T-helper 2 cell (primary cell): Measurements from ENCODE around the gene GPR12.

ENCODE experiments used
- DNase-seq, 5 experiments: peaks; one replicate each; pipeline versions ENCODE4 v3.0.0 to v3.0.0-alpha.2; 2012 to 2022
- total RNA-seq, 2 donors: gene quantifications; one replicate each; lab custom pipeline; 2026; lab: John Stamatoyannopoulos, UW

Gene GPR12, protein sequence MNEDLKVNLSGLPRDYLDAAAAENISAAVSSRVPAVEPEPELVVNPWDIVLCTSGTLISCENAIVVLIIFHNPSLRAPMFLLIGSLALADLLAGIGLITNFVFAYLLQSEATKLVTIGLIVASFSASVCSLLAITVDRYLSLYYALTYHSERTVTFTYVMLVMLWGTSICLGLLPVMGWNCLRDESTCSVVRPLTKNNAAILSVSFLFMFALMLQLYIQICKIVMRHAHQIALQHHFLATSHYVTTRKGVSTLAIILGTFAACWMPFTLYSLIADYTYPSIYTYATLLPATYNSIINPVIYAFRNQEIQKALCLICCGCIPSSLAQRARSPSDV
- total RNA-seq = 0 reads per million in 2 donors

DNA sequence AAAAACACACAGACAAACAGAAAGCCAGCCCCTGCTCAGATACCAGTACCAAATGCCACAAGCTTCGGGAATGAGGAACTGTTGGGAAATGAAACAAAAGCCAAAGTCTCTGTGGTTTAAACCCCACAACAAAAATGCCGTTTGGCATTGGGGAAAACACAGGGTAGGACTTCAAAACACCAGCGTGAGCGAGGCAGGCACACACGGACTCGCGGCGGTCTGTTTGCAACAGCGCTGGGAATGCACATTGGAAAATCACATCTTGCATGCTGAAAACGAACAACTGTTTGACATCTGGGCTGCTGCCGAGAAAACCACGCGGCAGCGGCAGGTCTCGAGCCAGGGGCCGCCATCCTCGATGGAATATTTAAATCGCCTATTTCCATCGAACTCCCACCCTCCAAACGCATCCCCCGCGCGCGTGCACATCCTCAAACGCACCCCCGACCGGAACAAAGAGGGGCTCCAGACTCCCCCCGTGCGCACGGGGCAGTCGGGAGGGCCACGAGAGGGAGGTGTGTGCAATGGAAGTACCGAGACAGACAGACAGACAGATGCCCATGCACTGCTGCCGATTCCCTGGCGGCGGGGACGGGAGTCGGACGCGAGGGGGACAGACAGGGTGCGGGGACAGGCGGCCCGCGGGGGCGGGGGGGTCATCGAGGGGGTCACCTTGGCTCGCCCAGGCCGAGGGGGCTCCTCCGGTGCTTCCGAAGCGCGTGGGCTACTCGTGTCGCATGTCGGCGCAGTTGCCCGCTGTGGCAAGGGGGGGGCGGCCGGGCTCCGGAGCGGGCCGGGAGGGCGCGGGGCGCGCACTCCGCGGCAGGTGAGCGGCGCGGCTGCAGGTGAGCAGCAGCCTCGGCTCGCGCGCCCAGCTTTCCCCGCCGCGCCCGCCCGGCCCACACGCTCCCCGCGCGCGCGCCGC lies at the start of gene GPR12:
GPR12 (minus strand) TSS at position 880 of the 925 bp plus-strand sequence. CDS start 959 bp downstream, outside the sequence.
- no peak for DNase-seq

DNA sequence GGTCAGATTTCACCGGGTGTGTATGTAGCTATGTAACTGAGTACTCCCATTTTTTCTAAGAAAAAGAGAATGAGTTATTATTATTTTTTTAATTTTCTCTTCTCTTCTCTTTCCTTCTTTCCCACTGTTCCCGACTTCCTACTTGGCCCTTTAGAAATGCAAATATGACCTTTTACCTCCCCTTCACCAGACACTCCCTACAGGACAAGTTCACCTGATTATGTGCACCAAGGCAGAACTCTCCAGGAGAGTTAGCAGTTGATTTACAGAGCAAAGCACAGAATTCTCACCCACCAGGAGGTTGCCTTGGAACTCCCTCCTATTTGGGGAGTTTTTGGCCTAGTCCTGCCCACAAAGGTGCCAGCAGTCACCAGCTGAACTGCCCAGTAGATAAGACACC lies 49.5 kb upstream of the GPR12 start:
- no peak for DNase-seq

DNA sequence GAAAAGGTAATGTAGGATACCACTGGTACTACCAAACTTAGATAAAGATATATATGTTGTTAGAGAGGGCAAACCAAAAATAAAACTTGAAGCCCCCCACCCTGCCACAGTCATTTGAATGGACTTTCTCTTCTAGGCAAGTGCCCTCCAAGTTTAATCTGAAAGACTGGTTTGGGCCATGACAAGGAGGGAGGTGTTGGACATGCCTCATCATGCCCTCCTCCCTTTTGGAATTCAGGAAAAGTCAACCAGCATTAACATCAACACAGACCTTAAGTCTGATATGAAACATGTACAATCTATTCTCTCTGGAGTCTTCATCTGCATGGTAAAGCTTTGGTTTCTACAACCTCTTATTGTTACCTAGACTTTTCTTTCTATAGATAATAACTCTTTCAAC lies 46.3 kb upstream of the GPR12 start:
- DNase-seq = no peak

- DNase-seq = no peak
Measured at GRCh38 chr13:26787961-26788360, 27.4 kb upstream of the GPR12 start.

DNA sequence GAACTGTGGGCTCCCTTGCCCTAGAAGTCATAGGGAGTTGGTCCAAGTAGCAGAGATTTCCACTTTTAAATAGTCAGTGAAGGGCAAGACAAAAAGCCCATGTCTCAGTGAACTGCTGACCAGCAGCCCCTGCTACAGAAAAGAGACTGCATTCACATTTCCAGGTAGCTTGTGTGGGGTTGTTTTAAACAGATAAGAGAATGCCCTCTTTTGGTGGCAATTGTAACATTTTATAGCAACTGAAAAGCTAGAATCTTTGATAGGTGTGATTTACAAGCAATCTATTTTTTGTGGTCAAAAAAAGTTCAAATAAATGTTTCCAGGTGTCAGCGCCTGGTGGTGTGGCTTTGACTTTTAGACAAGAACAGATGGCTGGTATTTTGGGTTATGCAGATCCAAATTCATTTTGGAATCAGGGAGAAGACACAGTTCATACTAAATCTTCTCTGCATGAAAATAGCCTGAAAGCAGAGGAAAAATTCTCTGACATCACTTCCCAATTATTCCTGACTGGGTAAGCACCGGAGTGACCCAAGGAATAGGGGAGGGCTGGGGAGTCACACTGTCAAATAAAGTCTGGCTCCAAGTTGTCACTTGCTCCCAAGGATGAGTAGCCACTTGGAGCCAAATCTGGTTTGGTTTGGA lies 26.2 kb upstream of the GPR12 start:
- DNase-seq = no peak

- peak in 3 of 5 experiments; percentile 23 to 63 (median 52) for DNase-seq
Measured at GRCh38 chr13:26785838-26786630, 25.4 kb upstream of the GPR12 start.

- DNase-seq = peak in 1 of 5 experiments; percentile 4
Measured at GRCh38 chr13:26784704-26785639, 24.4 kb upstream of the GPR12 start.

GRCh38 chr13:26780411-26780810 lies 19.8 kb upstream of the GPR12 start:
- no peak for DNase-seq

GRCh38 chr13:26779321-26779720 lies 18.7 kb upstream of the GPR12 start:
- DNase-seq = no peak

- DNase-seq = no peak
Measured at GRCh38 chr13:26772531-26772930, 11.9 kb upstream of the GPR12 start.

DNA sequence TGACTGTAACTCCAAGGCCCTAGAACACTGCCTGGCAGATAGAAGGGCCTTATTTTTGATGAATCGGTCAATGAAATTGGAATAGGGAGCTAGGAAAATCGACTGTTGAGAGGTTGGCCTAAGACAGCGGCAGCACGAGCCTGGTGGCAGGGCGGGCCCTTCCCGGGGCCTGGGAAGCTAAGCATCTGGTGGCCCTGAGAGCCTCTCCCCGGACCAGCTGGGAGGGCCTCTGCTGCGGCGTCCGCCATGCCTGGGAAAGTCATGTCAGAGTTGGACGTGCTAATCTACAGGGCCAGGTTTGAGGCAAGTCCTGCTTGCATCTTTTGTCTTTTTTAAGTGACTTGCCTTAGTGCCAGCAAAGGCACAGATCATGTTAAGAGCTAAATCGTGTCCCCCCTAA lies 11.2 kb upstream of the GPR12 start:
- DNase-seq = no peak

DNA sequence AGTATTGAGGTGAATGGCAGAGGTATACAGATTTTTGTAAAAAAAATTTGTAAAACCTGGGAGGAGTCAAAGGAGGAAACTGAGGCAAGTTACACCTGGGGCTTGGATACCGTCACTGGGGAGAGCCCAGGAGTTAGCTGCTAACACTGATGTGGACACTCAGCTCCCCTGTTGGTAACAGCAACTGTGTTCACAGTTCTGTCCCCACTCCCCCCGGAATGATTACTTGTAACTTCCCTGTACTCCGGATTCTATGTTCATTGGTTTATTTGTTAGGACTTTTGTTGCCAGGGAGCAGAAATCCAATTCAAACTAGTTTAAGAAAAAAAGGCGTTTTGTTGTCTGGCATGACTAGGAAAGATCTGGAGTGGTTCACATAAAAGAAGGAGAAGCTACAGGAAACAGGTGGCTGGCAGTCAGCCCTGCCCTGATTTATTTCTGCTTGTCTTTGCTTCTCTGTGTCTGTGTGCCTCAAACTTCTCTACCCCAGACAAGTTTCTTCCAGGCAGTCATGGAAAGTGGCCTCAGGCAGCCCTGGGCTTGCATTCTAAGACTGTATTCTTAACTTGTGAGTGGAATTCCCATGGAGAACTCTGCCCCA lies 2.3 kb upstream of the GPR12 start:
- no peak for DNase-seq

GRCh38 chr13:26760832-26761582 lies 421 bp upstream of the GPR12 start:
- no peak for DNase-seq

GRCh38 chr13:26759249-26759906 lies 1.2 kb downstream of the GPR12 start:
- no peak for DNase-seq

GRCh38 chr13:26758496-26759157 lies 2.0 kb downstream of the GPR12 start:
- no peak for DNase-seq

- DNase-seq = no peak
Measured at GRCh38 chr13:26756961-26757360, 3.6 kb downstream of the GPR12 start.

- DNase-seq = no peak
Measured at GRCh38 chr13:26752671-26753070, 7.9 kb downstream of the GPR12 start.

- DNase-seq = no peak
Measured at GRCh38 chr13:26749905-26750304, 10.7 kb downstream of the GPR12 start.

DNA sequence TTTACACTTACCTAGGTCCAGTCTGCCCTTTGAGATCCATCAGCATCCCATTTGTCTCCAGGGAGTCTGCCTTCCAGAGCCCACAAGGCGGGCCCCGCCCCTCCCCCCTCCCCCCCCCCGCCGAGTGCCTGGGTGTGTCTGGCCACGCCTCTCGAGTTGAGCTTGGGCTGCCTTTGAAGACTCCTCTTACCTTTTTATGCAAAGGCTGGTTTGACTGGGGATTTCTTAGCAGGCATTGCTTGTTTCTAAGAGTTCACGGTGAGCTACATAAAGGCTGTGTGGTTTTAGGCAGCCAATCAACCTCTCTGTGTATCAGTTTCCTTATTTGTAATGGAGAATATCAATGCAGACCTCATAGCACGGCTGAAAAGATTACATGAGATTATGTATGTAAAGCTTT lies 11.3 kb downstream of the GPR12 start:
- no peak for DNase-seq
